ENCODE data around the gene CTSE.
"Not testable (repeated sequence)": the region's sequence is repeated elsewhere in the genome, so short reads cannot be mapped to it uniquely, and the experiment has no call there.

CTSE gene

DNA sequence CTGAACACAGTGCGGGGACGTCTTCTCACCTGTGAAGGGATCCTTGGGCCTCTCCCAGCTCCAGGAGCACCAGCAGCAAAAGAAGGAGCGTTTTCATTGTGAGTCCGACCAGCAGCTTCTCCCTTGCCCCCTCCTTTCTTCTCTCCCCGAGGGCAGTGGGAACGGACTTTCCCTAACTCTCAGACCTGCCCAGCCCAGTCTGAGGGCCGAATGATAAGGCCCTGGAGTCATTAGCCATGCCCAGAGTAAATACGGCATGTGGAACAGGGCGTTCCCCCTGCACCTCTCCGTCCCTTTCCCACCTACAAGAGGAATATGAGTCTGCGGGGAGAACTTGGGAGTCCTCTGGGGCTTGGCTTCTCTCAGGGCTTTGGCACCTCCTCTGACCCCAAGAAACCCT lies at the start of gene CTSE:
TSS of gene CTSE (minus strand) at position 201 of the 400 bp plus-strand sequence. CDS start at position 97, 104 bp downstream.
- DNase-seq: no peak

DNA sequence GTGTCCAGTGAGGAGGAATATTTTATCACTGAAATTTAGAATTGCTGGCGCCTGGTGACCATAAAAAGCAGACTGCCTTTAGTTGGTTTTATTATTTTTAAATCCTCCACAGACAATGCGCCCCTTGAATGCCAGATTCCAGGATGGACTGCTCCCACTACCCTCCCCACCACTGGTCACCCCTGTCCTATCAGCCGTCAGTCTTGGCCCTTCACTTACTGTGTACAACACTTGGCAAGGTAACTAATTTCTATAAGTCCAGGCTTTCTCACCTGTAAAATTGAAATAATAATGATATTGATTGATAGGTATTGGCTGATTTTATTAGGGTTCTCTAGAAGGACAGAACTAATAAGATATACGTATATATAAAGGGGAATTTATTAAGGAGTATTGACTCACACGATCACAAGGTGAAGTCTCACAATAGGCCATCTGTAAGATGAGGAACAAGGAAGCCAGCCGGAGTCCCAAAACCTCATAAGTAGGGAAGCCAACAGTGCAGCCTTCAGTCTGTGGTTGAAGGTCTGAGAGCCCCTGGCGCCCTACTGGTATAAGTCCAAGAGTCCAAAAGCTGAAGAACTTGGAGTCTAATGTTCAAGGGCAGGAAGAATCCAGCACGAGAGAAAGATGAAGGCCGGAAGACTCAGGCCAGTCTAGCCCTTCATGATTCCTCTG lies 47.1 kb upstream of the CTSE start:
- no peak for DNase-seq

- DNase-seq: no peak
These were observed 44.6 kb upstream of the CTSE start for GRCh38 chr1:206068314-206068713.

DNA sequence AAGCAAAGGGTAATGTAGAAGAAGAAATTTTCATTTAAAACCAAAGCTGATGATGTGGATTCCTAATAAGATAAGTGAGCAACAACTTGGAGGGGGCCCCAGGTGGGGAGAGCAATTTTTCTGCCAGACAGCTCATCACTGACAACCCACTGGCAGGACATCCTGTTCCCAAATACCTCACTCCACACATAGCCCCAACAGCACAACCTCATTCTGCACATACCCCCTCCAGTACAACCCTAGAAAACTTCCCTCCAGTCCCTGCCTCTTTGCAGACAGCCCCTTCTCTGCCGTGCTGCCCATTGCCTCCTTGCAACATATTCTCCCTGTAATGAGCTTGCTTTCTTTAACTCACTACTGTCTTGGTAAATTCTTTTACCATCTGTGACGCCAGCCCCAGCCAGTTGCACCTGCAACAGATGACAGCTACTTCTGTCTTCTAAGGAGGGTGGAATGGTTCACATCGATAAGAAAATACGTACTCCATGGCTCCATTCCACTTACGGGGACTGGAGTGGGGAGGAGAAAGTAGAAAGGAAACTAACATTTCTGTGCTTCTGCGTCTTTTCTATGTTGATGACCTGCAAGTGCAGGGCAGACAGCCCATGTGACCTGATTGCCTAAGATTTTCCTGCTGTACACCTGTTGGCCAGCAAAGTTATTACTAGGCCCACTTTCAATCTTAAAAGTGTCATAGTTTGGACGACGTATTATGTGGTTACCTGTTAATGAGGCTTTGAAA lies 44.0 kb upstream of the CTSE start:
- DNase-seq: no peak

DNA sequence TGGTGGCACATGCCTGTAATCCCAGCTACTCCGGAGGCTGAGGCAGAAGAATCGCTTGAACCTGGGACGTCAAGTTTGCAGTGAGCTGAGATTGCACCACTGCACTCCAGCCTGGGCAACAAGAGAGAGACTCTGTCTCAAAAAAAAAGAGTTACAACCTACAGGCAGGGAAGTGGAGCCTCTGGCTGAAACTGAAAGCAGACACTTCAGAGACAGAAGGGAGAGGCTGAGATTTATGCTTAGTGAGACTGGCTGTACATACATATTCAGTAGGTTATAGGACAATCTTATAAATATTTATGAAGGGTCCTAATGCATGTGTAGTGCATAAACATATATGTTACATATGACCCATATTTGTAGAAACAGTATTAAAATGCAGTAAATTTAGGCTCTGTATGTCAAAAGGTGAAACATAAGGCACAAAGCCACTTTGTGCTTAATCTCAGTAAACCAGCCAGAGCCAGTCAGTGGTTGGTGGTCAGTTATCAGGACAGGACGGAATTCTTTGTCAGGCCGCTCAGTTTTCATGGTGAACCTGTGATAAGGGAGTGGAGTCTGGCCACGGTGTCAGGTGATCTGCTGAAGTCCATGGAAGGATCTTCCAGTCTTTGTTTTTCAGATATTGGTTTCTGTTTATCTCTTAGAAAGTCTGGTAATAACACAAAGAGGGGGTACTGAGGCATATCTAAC lies 42.9 kb upstream of the CTSE start:
- DNase-seq: no peak

DNA sequence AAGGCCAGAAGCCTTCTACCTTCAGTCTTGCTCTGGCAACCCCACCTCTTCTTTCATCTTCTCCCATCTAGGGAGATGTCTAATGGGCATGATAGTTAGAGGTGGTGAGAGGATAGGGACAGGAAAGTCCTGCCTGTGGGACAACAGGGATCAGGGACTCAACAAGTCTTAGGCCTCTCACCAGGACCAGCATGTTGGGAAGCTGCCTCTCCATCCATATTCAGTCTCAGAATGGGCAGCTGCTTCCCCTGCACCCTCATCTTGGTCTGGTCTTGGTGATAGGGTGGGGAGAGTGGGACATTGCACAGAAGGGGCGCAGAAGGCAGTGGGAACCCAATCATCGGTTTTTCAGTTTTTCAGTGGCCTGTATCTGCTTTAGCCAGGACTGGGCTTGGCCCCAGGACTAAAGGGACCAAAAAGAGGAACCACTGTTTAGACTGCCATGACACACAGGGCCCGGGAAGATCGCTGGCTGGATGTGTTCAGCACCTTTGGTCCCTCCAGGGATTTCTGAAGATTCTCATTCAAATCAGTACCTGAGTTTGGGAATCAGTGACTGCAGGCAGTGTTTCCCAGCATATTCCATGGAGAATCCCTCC lies 42.0 kb upstream of the CTSE start:
- DNase-seq: no peak

GRCh38 chr1:206064501-206064900 lies 40.8 kb upstream of the CTSE start:
- not testable (repeated sequence) for DNase-seq

GRCh38 chr1:206064001-206064400 lies 40.3 kb upstream of the CTSE start:
- not testable (repeated sequence) for DNase-seq

- DNase-seq: no peak
These were observed 38.8 kb upstream of the CTSE start for GRCh38 chr1:206062464-206062863.

- DNase-seq: no peak
These were observed 37.1 kb upstream of the CTSE start for GRCh38 chr1:206060844-206061243.

DNA sequence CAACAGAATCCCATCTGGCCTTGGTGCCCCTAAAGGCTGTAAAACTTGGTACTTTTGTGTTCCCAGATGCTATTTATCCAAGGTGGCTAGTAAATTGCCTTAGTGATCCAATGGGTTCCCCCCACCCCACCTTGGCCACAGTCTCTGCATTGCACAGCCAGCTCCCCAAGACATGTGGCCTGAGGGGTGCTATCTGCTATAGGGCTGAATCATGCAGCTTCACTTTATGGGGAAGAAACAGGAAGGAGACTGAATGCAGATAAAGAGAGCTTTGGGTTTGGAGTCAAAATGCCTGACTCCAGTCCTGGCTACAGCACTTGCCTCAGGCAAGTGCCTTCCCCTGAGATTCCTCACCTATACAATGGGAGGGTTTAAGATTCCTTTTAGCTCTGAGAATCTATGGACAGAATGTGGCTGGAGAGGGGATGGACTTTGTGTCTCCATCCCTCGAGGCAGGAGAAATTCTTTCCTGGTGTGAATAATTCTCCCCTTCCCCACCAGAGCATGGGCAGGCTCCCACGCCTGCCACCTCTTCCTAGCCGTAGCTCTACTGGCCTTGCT lies 35.7 kb upstream of the CTSE start:
- DNase-seq: no peak

GRCh38 chr1:206058927-206059292 lies 35.2 kb upstream of the CTSE start:
- DNase-seq: no peak

GRCh38 chr1:206058289-206058926 lies 34.7 kb upstream of the CTSE start:
- DNase-seq: not testable (repeated sequence)

GRCh38 chr1:206055639-206056323 lies 32.1 kb upstream of the CTSE start:
- DNase-seq: not testable (repeated sequence)

- not testable (repeated sequence) for DNase-seq
These were observed 31.5 kb upstream of the CTSE start for GRCh38 chr1:206055069-206055625.

- not testable (repeated sequence) for DNase-seq
These were observed 29.9 kb upstream of the CTSE start for GRCh38 chr1:206053616-206054015.

- DNase-seq: not testable (repeated sequence)
These were observed 29.4 kb upstream of the CTSE start, which contains the start of gene RHEX for GRCh38 chr1:206052919-206053610. Gene RHEX, plus strand, starts transcription at chr1:206053173. Its CDS starts 44,656 bp downstream, at chr1:206097829.

- not testable (repeated sequence) for DNase-seq
These were observed 28.7 kb upstream of the CTSE start for GRCh38 chr1:206052231-206052865.

- peak; percentile 50 for DNase-seq
These were observed 27.1 kb upstream of the CTSE start for GRCh38 chr1:206050655-206051235.
